ENCODE results near the gene DNASE1L3.
"Not testable (repeated sequence)": the region's sequence is repeated elsewhere in the genome, so short reads cannot be mapped to it uniquely, and the experiment has no call there.

DNASE1L3 gene

GRCh38 chr3:58216496-58217195 lies 5.9 kb upstream of the DNASE1L3 start:
- no peaks in the 10 kb centered on the region for H3K9me3 Mint-ChIP-seq
- no peak overlapping the region for H3K27ac Mint-ChIP-seq
- DNase-seq, result no peak
- peaks cover 27% of the 10 kb centered on the region for H3K27me3 Mint-ChIP-seq
- no peak for ATAC-seq
- H3K4me3 Mint-ChIP-seq, result no peak overlapping the region
- peaks cover 47% of the 10 kb centered on the region for H3K4me1 Mint-ChIP-seq

- peak; percentile 4 for ATAC-seq
- Mint-ChIP-seq H3K4me1 (peaks cover 47% of the 10 kb centered on the region), H3K9me3 (no peaks in the 10 kb centered on the region), H3K27ac (peak overlapping the region in 1 of 2 donors; percentile 92), H3K27me3 (peaks cover 30% of the 10 kb centered on the region), H3K4me3 (peak overlapping the region; percentile 49 to 63)
- DNase-seq, result no peak
Measured at GRCh38 chr3:58215317-58216025, 4.7 kb upstream of the DNASE1L3 start.

- Mint-ChIP-seq H3K27me3 (peaks cover 38% of the 10 kb centered on the region), H3K4me3 (peak overlapping the region; percentile 49 to 63), H3K4me1 (peaks cover 47% of the 10 kb centered on the region), H3K9me3 (no peaks in the 10 kb centered on the region), H3K27ac (peak overlapping the region; percentile 75 to 92)
- ATAC-seq (peak; percentile 98), DNase-seq (peak; percentile 62 to 84)
Measured at GRCh38 chr3:58214484-58215316, 3.9 kb upstream of the DNASE1L3 start.

- Mint-ChIP-seq H3K4me1 (peaks cover 26% of the 10 kb centered on the region), H3K27me3 (peaks cover 31% of the 10 kb centered on the region), H3K4me3 (no peak overlapping the region), H3K9me3 (no peaks in the 10 kb centered on the region), H3K27ac (peak overlapping the region in 1 of 2 donors; percentile 52)
- no peak for ATAC-seq
- DNase-seq, result no peak
Measured at GRCh38 chr3:58209933-58210332, 839 bp downstream of the DNASE1L3 start.

DNA sequence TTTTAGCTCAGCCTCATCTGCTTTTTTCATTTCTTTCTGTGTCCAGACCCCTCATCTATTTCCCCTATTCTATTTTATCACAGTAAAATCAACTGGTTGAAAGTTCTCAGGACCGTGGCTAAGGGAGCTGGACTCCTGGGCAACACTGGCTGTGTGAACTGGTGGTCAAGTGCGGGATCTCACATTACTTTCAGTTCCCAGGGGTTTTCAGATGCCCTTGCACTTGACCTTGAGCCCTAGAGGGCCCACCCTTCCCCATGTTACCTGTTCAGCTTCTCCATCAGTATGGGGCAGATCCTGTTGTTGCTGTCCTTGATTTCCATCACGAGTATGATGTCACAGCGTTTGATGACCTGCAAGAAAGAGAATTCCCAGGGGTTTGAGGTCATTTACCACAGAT lies 2.8 kb downstream of the DNASE1L3 start:
- H3K27me3 Mint-ChIP-seq, result peaks cover 36% of the 10 kb centered on the region
- peak overlapping the region in 1 of 2 donors; percentile 55 for H3K27ac Mint-ChIP-seq
- DNase-seq, result no peak
- no peaks in the 10 kb centered on the region for H3K9me3 Mint-ChIP-seq
- no peak overlapping the region for H3K4me3 Mint-ChIP-seq
- peaks cover 14% of the 10 kb centered on the region for H3K4me1 Mint-ChIP-seq
- no peak for ATAC-seq

GRCh38 chr3:58206406-58207011 lies 4.3 kb downstream of the DNASE1L3 start:
- Mint-ChIP-seq H3K9me3 (peaks cover 0 to 4% of the 10 kb centered on the region in 2 donors), H3K4me3 (no peak overlapping the region), H3K4me1 (peaks cover 17% of the 10 kb centered on the region), H3K27me3 (peaks cover 35% of the 10 kb centered on the region), H3K27ac (peak overlapping the region in 1 of 2 donors; percentile 72)
- ATAC-seq (peak; percentile 97), DNase-seq (peak; percentile 13 to 60)

GRCh38 chr3:58205981-58206380 lies 4.8 kb downstream of the DNASE1L3 start:
- peaks cover 39% of the 10 kb centered on the region for H3K27me3 Mint-ChIP-seq
- no peak overlapping the region for H3K4me3 Mint-ChIP-seq
- ATAC-seq, result peak; percentile 4
- DNase-seq, result no peak
- no peak overlapping the region for H3K27ac Mint-ChIP-seq
- peaks cover 0 to 7% of the 10 kb centered on the region in 2 donors for H3K9me3 Mint-ChIP-seq
- H3K4me1 Mint-ChIP-seq, result peaks cover 19% of the 10 kb centered on the region

GRCh38 chr3:58204720-58205119 lies 6.1 kb downstream of the DNASE1L3 start:
- H3K4me1 Mint-ChIP-seq, result peaks cover 24% of the 10 kb centered on the region
- H3K9me3 Mint-ChIP-seq, result peaks cover 0 to 7% of the 10 kb centered on the region in 2 donors
- peaks cover 30% of the 10 kb centered on the region for H3K27me3 Mint-ChIP-seq
- no peak overlapping the region for H3K4me3 Mint-ChIP-seq
- no peak for DNase-seq
- ATAC-seq, result no peak
- no peak overlapping the region for H3K27ac Mint-ChIP-seq

- DNase-seq (no peak), ATAC-seq (no peak)
- Mint-ChIP-seq H3K27ac (no peak overlapping the region), H3K4me1 (peaks cover 24% of the 10 kb centered on the region), H3K4me3 (no peak overlapping the region), H3K27me3 (peaks cover 24% of the 10 kb centered on the region), H3K9me3 (peaks cover 0 to 7% of the 10 kb centered on the region in 2 donors)
Measured at GRCh38 chr3:58203541-58203940, 7.2 kb downstream of the DNASE1L3 start.

DNA sequence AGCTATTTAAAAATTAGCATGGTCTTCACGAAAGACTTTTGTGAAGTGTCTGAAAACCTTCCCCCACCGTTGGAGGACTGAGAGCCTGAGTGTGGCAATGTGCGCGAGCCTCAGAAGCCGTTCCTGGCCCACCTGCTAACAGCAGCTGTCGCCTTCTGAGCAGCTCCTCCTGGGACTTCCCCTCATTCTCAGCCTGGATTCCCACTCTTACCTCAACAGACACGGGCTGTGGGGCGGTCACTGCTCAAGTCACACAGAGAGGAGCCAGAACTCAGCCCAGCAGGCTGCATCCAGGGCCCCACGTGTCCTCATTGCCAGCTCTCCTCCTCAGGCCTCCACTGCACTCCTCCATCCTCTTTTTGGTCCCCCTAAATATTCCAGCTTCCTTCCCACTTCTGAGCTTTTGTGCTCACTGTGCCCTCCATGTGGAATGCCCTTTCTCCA lies 7.8 kb downstream of the DNASE1L3 start:
- ATAC-seq (no peak), DNase-seq (no peak)
- Mint-ChIP-seq H3K9me3 (peaks cover 0 to 7% of the 10 kb centered on the region in 2 donors), H3K27me3 (peaks cover 24% of the 10 kb centered on the region), H3K4me1 (peaks cover 24% of the 10 kb centered on the region), H3K27ac (no peak overlapping the region), H3K4me3 (no peak overlapping the region)

DNA sequence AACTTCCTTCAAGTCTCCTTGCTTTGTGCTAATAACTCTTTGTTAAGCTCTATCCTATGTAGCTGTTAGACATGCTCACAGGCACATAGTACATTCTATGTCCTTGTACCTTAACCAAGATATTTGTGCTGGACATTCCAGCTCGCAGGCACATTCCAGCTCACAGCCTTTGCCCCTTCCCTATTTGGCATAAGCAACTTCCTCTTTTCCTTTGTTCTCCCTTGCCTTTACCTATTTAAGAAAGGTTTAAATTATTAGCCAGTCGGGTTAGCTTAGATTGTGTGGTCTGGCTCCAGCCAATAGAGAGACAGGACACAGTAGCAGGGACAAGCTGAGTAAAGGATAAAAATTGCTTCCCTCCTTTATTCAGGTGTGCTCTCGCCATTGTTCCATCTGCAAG lies 9.3 kb downstream of the DNASE1L3 start:
- ATAC-seq, H3K4me3 Mint-ChIP-seq: not testable (repeated sequence)

GRCh38 chr3:58200846-58201355 lies 9.9 kb downstream of the DNASE1L3 start:
- peaks cover 24% of the 10 kb centered on the region for H3K27me3 Mint-ChIP-seq
- ATAC-seq (no peak), DNase-seq (no peak)
- H3K4me3 Mint-ChIP-seq, result no peak overlapping the region
- peaks cover 0 to 7% of the 10 kb centered on the region in 2 donors for H3K9me3 Mint-ChIP-seq
- H3K4me1 Mint-ChIP-seq, result peaks cover 16% of the 10 kb centered on the region
- no peak overlapping the region for H3K27ac Mint-ChIP-seq

More for the DNA sequence above, 9.3 kb downstream of the DNASE1L3 start:
- H3K9me3 Mint-ChIP-seq, H3K27ac Mint-ChIP-seq, DNase-seq: not testable (repeated sequence)
- Mint-ChIP-seq H3K27me3 (peaks cover 24% of the 10 kb centered on the region), H3K4me1 (peaks cover 20% of the 10 kb centered on the region)

DNA sequence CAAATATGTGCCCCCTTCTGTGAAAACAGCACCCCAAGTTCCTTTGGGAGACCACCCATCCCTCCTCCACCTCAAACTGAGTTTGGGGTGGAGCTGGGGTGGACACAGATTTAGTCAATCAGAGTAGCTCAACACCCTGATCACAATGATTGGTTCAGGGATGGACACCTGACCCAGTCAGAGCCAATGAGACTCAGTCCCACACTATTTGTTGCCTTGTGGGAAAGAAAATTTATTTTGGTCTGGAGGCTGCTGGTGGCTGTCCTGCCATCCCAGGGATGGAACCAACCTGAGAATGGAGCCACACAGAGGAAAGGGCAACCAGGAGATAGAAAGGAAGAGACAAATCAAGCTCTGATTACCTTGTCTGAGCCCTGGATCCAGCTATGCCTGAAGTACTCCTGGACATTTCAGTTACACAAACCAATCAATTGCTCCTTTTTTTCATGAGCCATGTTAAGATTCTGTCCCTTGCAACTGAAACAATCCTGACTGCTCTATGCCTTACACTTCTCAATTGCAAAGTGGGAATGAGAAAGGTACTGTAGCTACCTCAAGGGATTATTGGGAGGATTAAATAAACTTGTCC lies 10.6 kb downstream of the DNASE1L3 start:
- Mint-ChIP-seq H3K27me3 (peaks cover 24% of the 10 kb centered on the region), H3K27ac (no peak overlapping the region), H3K4me1 (peaks cover 15% of the 10 kb centered on the region), H3K9me3 (peaks cover 0 to 7% of the 10 kb centered on the region in 2 donors), H3K4me3 (no peak overlapping the region)
- ATAC-seq (no peak), DNase-seq (no peak)

GRCh38 chr3:58198804-58199203 lies 12.0 kb downstream of the DNASE1L3 start:
- Mint-ChIP-seq H3K4me1 (peaks cover 15% of the 10 kb centered on the region), H3K9me3 (peaks cover 0 to 7% of the 10 kb centered on the region in 2 donors), H3K27me3 (peaks cover 24% of the 10 kb centered on the region), H3K27ac (no peak overlapping the region), H3K4me3 (no peak overlapping the region)
- no peak for DNase-seq
- ATAC-seq, result no peak

GRCh38 chr3:58198362-58198761 lies 12.4 kb downstream of the DNASE1L3 start:
- Mint-ChIP-seq H3K4me3 (no peak overlapping the region), H3K27me3 (peaks cover 22% of the 10 kb centered on the region), H3K27ac (no peak overlapping the region), H3K4me1 (peaks cover 15% of the 10 kb centered on the region), H3K9me3 (peaks cover 0 to 7% of the 10 kb centered on the region in 2 donors)
- no peak for ATAC-seq
- no peak for DNase-seq
